Upper lobe of left lung (tissue), 4 donors: ENCODE results near the gene REPIN1.

Source experiments
- EP300 ChIP-seq, 4 donors: sonication (generic); formaldehyde crosslinking; IDR thresholded peaks; one replicate each; pipeline ENCODE4 v1.5.1; 2017; ENCODE audit warnings: antibody characterized with exemption in 4 of 4, control low read depth in 2 of 4
- POLR2A ChIP-seq, 4 donors: fragments of 450-650 bp; IDR thresholded peaks; one replicate each; pipeline ENCODE4 v1.5.1; 2016 to 2017; ENCODE audit warnings: antibody characterized with exemption in 4 of 4, mild to moderate bottlenecking in 2 of 4
- POLR2AphosphoS5 ChIP-seq, 2 donors: sonication (generic); formaldehyde crosslinking; IDR thresholded peaks; one replicate each; pipeline ENCODE4 v1.5.1; 2017; ENCODE audit warnings: antibody characterized with exemption in 2 of 2

GRCh38 chr7:150377635-150378034 is 9.0 kb downstream of the REPIN1 start:
- TF ChIP-seq EP300 (IDR thresholded peaks at IDR 0.05): no peak
- no peak for TF ChIP-seq POLR2A (IDR thresholded peaks at IDR 0.05)
- TF ChIP-seq POLR2AphosphoS5 (IDR thresholded peaks at IDR 0.05): no peak
